Hematopoietic multipotent progenitor cell treated with erythropoietin and hydrocortisone succinate and interleukin-3 and kit ligand, for 4 days (in vitro differentiated cells): ENCODE measurements around the gene MOB2.

Experiments
- DNase-seq: peaks from one replicate; pipeline ENCODE4 v3.0.0-alpha.2; 2015

The MOB2 gene, protein sequence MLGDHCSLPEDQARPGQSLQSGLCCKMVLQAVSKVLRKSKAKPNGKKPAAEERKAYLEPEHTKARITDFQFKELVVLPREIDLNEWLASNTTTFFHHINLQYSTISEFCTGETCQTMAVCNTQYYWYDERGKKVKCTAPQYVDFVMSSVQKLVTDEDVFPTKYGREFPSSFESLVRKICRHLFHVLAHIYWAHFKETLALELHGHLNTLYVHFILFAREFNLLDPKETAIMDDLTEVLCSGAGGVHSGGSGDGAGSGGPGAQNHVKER

DNA sequence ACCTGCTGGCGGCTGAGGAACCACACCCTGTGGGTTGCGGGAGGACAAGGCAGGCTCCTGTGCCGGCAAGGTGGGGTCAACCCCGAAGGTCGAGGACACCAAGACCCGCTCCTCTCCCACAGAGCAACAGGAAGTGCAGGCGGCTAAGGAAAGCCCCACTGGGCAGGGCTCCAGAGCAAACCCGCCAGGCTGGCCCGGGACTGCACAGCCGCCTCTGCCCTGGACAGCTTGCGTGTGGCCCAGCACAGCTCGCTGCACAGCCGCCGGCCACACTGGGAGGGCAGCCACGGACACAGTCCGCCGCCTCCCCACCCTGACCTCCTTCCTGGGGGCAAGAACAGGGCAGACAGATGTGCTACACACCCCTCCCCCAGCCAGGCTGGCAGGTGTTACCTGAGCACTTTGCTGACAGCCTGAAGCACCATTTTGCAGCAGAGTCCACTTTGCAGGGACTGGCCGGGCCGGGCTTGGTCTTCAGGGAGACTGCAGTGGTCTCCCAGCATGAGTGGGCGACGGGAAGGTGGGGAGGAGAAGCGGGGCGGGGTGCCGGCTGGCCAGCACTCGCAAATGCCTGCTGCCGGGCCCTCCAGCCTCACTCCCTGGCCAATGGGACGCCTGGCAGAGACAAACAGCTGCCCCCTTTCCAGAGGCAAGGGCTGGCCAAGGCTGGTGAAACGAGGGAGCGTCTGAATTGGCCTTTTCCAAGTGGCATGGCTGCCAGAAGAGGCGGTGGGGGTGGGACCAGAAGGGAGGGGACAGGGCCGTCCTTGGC is at the start of gene MOB2:
Gene MOB2, minus strand, starts transcription at position 726 of the 772 bp plus-strand sequence. Its CDS starts 223 bp downstream, at position 503.
- no peak for DNase-seq

DNA sequence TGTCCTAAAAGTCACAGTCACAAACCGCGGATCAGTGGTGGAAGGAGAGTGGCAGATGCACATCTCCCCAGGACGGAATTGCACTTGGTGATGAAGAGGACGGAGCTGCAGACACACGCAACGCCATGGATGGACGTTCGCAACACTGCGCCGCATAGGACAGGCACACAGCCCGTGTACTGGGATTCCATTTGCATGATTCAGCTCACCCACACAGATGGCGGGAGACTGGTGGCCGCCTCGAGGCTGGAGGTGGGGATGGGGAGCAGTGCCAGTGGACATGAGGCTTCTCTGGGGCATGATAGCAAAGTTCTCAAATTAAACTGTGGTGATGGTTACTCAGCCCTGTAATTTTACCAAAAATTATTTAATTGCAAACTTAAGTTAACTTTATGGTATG is 48.1 kb upstream of the MOB2 start:
- no peak for DNase-seq

DNA sequence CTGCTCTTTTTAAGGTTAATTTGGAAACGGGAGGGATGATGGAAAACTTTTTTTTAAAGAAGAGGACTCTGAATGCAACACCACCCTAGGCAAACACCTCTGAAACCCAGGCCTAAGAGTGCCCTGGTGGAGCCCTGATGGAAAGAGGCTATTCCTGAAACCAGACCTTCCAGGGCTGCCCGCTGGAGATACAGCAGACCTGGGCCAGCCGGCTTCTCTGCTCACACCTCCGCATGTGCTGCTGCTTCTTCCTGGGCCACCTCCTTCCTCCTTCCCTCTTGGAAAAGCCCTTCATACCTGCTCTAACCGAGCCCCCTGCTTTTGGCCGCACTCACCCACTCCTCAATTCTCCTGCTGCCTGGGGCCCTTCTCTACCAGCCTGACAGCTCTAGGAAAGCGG is 47.6 kb upstream of the MOB2 start:
- DNase-seq = no peak

DNA sequence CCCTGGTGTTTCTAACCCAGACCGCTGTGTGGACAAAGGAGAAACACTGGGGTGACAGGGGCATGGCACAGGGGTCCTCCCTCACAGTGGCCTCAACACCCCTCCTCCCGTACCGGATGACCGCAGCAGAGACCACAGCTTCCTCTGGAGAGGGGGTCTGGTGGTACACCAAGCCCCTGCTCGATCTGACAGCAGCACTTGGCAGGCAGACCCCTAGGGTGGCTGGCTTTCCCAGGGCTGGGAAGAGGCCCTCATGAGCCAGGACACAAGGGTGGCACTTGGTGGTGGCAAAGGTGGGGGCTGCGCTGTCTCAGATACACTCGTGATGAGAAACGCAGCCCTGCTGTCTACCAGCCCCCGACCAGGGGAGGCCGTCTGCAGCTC is 46.8 kb upstream of the MOB2 start:
- DNase-seq = no peak

DNA sequence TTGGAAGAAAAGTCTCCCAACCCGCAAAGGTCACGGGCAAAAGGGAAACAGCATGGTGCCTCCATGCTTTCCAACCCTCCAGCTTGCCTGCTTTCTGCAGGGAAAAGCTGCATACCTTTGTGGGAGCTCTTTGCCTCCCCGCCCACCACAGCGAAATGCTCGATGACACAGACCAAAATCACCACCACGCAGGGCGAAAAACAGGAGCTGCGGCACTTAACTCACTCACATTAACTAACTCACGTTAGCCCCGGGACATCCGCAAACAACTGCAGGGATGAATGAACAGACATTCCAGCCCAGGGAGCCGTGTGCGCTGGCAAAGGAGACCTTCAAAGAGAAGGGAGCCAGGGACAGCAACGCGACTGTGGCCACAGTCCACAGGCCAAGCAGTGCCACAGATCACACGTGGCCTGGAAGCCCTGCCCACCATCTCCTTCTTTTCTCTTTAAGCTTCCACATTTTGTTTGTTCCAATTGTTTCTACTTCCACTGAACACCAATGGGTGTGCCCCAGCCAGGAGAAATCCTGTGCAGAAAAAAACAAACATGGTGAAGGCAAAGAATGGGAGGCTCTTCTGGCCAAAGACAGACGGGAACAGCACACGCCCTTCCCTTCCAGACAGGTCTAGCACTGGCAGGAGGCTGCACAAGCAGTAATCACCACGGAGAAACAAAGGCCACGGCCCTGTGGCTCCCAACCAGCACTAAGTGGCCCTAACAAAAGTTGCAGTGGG is 46.2 kb upstream of the MOB2 start:
- DNase-seq = no peak

DNA sequence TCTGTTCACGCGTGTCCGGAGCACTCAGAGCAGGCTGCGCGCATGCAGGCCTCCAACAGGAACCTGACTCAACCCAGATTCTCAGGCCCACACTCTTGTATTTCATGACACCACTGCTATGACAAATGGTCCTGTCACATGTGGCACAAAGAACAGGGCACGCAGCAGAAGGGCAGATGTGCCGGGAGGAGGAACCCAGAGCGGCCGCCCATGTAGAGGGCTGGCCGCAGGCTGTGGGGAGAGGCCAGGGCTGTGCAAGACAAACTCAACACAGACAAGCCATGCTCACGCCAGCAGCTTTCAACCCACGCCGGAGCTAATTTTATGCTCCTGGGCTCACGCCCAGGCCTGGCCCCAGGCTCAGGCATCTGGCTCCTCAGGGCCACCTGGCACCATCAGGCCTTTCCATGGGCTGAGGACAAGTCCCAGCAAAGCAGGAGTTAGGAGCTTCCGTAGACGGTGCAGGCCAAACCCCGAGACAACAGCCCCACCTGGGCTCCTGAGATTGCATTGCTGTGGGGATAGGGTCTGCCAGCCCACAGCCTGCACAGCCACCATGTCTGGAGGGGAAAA is 45.5 kb upstream of the MOB2 start:
- no peak for DNase-seq

DNA sequence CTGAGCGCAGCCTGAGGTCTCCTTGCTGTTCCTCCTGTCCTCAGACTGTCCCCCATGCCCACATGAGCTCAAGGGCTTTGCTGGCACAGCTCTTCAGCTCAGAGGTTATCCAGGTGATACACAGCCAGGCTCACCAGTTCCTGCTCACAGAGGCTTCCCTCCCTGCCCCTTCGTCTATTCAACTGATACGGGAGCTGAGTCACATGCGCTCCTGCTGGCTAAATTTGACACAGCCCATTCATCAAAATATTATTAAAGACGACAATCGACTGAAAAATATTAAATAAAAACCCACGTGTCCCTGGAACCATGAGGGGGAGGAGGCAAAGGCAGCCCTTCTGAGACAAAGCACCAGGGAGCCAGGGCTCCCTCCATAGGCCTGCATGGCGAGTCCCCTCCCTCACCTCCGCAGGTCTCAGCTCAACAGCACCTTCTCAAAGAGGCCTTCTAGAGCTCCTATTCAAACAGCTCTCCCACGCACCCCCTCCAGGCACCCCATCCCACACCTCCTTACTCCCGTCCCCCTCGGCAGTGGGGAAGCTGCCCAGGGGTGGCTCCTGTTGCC is 45.0 kb upstream of the MOB2 start:
- DNase-seq = no peak

DNA sequence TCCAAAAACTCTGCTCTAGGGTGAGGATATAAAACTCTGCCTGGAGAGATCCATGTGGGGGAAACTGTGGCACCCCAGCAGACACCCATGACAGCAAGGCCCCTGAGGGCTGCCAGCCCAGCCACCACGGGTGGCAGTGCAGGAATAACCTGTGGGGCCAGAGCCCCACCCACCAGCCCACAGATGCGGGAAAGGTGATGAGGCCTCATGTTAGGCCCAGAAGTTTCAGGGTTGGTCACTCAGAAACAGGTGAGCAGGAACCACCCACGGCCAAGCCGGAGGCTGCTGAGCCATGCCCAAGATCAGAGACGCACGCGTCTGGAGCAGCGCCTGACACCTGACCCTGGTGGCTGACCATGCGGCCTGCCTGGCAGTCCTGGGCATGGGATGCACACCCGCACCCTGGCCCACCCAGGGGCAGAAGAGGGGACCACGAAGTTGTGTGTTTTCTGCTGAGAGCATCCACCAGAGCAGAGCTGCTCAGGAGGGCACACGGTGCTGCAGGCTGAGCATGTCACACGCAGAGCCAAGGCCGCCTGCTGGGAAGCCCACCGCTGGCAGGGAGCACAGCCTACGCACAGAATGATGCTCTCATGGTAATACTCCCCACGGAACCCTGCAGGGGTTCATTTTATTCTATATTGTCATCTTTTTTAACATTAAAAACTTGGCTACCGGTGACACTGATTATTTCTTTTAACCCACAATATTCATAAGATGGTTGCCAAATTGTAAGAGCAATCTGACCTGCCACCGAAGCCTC is 44.3 kb upstream of the MOB2 start:
- DNase-seq = no peak

DNA sequence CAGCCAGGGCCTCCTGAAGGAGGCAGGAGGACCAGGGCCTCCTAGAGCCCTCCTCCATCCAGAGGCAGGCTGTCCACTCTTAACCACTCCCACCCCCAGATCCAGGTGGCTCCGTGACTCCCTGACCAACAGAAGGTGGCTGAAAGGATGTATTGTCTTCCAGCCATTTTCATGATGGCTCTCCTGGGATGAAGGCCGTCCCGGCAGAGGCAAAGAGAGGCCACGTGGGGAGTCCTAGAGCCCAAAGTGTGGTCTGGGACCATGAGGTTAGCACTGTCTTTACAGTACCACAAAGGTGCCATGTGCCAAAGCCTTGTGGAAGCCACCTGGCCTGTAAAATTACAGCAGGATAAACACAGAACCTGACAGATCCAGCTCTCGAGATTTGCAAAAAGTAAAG is 43.2 kb upstream of the MOB2 start:
- DNase-seq = no peak

DNA sequence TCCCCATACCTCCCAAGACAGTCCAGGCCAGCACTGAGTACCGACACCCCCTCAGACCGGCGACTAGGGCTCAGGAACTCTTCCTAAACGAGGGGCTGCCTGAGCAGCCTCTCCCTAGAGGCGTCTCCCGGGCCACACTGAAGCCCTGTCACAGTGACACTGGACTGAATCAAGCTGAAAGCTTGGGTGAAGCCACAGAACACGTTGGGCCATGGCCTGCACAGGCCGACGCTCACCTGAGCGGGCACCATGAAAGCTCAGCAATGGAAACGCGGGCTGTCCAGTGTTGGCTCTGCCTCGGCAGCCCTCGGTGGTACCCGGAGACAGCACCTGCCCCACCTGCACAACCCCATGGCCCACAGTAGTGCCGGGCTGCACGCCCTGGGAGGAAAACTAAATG is 42.7 kb upstream of the MOB2 start:
- no peak for DNase-seq

DNA sequence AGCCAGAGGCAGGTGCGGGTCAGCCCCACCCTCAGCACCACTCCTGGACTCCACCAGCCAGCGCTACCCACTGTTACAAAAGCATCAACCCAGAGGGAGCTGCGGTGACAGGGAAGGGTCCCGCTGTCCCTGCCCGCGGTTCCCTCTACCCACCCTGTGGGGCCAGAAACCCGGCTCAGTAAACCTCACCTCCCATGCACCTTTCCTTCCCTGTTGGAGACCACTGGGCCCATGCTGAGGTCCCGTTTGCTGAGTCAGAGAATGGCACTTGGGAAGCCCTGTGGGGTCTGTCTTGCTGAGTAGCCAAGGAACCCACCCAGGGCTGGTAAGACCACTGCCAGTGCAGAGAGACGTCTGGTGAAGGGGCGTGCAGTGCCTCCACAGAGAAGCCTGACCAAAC is 42.1 kb upstream of the MOB2 start:
- no peak for DNase-seq

DNA sequence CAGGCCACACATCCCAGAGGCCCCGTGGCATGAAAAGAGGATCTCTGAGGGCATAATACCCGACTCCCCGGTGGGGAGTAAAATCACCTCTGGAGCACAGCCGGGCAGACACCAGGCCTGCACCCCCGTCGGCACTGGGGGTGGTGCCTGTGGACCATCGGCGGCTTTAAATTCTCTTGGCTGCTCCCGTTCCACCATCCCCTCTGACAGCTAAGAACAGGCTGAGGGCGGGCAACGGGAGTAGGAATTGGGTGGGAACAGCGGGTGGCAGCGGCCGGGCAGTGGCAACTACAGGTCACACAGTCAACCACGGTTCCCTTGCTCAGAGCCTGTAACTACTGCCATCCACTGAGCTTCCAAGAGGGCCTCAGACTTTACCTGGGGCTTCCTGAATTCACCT is 40.2 kb upstream of the MOB2 start:
- no peak for DNase-seq

DNA sequence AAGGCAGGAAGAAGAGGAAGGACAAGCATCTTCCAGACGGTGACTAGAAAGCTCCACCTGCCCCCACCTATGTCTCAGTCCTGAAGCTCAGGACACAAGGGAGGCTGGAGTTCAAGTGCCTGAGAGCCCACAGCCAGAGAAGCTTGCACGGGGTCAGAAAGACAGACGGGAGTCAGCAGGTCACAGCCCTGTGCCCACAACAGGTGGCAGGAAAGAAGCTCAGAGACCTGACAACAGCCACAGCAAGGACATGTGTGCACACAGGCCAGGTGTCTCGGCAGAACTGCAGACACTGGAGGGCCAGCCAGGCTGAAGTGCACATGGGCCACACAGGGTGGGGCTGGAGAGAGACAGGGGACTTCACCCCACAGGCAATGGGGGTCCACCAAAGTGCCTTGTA is 37.2 kb upstream of the MOB2 start:
- DNase-seq = no peak

DNA sequence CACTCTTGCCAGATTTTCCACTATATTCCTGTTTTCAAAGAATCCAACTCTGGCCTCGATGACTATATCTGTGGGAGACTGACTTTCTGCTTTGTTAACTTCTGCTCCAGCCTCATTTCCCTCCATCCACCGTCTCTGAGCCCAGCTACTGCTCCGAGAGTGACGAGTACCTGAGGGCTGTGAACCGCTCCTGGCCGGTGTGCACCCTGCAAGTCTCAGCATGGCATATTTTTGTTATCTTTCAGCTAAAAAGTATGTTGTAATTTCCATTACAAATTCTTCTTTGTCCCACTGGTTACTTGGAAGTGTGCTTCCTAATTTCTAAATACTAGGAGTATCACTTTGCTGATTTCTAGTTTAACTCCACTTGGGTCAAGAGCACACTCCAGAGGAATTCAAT is 36.5 kb upstream of the MOB2 start:
- DNase-seq = no peak

DNA sequence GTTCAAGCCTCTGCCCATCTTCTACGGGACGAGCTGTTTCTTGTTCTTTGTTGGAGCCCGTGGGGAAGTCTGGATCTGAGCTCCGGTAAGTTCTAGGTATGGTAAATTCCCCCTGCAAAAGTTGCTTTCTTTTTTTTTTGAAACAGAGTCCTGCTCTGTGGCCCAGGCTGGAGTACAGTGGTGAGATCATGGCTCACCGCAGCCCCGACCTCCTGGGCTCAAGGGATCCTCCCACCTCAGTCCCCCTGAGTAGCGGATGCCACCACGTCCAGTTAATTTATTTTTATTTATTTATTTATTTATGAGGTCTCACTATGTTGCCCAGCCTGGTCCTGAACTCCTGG is 35.5 kb upstream of the MOB2 start:
- no peak for DNase-seq

DNA sequence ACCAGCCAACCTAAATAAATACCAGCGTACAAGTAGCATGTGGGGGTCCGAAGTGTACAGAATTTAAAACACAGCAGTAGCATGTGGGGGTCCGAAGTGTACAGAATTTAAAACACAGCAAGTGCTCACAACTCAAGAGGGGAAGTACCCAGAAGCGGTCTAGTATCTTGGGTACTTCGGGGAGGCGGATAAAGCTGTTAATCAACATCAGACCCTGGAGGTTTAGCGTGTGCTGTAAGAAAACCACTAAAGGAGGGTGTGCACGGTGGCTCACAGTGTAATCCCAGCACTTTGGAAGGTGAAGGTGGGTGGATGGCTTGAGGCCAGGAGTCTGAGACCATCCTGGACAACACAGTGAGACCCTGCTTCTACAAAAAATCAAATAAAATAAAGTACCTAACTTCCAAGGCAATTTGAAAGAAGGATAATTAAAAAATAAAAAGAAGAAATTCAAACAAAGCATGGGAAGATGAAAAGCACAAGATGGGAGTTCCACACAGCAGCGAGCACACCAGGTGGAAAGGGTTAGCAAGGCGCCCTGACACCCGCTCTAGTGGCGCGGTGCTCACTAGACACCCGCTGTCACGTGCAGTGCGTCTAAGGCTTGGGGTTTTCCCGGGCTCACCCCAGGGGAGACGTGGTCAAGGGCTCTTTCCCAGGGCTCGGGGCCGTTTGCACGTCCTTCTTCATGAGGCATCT is 35.0 kb upstream of the MOB2 start:
- DNase-seq = peak; percentile 41

DNA sequence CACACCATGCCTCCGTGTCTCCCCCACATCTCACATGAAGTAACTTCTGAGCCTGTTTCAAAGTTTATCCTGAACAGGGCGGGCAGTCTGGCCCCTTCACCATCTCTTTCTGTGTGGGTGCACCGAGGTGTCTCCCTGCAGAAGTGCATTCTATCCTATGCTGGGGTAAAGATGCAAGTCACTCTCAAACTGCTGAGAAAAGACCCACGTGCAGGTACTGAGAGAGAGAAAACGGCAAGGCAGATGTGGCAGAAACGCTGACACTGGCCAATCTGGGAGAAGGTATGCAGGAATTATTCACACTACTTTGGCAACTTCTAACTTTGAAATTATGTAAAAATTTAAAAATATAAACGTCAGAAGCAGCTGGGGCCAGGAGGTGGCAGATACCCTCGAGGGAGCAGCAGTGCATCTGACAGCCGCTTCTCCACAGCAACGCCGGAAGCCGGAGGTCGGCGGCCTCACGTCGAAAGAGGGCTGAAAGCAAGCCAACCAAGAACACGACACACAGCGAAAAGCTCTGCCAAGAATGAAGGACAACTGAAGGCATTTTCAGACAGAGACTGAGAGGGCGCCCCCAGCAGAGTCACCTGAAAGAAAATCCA is 34.2 kb upstream of the MOB2 start:
- DNase-seq = no peak

DNA sequence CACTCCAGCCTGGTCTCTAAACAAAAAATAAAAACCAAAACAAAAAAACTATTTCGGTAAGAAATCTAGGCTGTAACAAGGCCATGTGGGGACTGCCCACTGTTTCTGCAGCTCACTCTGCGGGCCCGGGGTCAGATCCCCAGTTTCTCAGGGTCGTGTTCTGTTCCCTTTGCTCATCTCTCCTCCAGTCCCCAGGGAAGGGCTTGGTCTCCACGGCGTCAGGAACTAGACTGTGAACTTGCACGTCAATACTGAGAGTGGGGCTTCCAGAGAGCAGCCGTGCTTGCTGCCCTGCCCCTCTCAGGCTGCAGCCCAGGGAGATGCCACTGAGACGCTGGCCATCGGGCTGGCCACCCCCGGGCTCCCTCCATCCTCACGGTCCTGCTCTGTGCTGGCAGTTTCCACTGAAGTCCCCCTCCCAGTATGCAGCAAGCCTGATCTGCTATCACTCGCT is 33.7 kb upstream of the MOB2 start:
- no peak for DNase-seq

DNA sequence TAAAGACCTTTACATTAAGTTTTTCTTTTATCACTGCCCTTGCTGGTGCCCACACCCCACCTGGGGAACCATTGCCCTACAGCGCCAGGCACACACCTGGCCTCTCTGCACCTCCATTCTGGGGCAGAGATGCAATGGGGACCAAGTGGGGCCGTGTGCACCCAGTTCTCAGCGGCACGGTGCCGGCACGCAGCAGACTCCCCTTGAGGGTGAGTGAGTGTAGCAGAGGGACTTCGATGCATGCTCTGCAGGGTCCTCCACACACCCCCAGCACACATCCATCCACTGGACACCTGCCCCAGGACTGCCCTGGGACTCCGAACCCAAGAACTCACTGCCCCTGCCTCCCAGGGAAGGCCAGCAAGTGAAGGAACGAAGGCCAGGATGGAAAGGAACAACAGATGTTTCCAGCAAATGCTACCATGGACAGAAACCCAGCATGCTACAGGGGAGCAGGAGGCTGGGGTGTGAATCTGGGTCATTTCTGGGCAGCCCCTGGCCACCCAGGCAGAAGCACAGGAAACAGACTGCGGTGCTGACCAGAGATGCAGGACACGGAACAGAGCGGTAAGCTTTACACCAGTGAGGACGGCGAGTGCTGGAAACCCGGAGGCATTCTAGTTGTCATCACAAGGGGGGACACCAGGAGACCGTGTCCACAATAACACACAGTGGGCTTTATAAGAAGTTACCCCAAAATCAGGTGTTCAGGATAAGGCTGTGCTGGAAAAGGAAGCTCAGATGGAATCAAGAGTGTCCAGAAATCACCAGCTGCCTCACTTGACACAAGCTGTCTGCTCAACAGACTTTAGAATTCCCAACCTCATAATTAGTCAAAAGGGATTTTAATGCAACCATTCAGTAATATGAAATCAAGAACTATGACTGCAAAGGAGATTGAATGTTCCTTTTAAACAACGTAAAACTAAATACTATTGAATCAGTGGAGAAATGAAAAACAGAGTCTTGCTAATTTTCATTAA is 32.7 kb upstream of the MOB2 start:
- DNase-seq = no peak

DNA sequence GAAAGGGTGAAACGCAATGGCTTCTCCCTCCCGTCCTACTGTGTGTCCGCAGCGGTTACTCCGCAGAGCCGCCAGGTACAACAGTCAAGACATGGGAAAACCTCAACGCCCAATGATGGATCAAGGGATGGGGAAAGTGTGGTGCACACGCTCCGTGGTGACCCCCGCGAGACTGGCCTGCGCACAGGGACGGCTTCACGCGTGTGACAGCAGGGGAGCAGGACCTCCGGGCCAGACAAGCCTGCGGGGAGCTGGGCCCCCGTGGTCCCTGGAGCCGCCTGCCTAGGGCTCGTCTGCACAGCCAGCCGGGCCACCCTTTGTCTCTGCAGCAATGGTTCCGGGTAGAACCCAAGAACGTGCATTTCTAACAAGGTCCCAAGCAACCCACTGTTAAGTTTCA is 31.7 kb upstream of the MOB2 start:
- DNase-seq = no peak
